Measurements from ENCODE around the gene CORT. TPM values are rescaled to one million over a fixed set of nuclear protein-coding genes. Genes with fewer than 3 reads are reported as not detected.
A peak's percentile ranks its signal among the peaks of the same experiment; 100 is the strongest.
"Not testable (repeated sequence)": the region's sequence is repeated elsewhere in the genome, so short reads cannot be mapped to it uniquely, and the experiment has no call there.

Gene CORT
- polyA plus RNA-seq, 2 of the 4 experiments (the other 2 are of a cell fraction): 0.10 to 0.30 TPM

- TF ChIP-seq BCL3 (IDR thresholded peaks at IDR 0.05) (0 out of 3 replicates have a peak, but pooled peaks have one; percentile 39), JUNB (IDR thresholded peaks at IDR 0.05) (no peak), SMC3 (IDR thresholded peaks at IDR 0.05) (no peak), PBX3 (IDR thresholded peaks at IDR 0.05) (no peak), ZC3H11A (IDR thresholded peaks at IDR 0.05) (no peak), GATA3 (IDR thresholded peaks at IDR 0.05; ENCODE audit: borderline replicate concordance) (no peak), RARB (CRISPR knock-in tag; IDR thresholded peaks at IDR 0.05) (no peak), HES2 (IDR thresholded peaks at IDR 0.05) (no peak), REST (IDR thresholded peaks at IDR 0.05) (peak; percentile 72), USF2 (IDR thresholded peaks at IDR 0.05) (peak; percentile 97), JUN (IDR thresholded peaks at IDR 0.05) (peak; percentile 42 to 60; a peak in 3 of 5 replicates), FOSB (CRISPR knock-in tag; IDR thresholded peaks at IDR 0.05) (no peak), BHLHE40 (IDR thresholded peaks at IDR 0.05; ENCODE audit: low read depth, low read length) (peak; percentile 78), POLR2A (IDR thresholded peaks at IDR 0.05; ENCODE audit: low read length) (peak; percentile 61)
Measured at GRCh38 chr1:10472220-10473144, 22.7 kb downstream of the CORT start, which contains the start of gene DFFA (continued).

GRCh38 chr1:10473145-10473765 lies 23.4 kb downstream of the CORT start:
- TF ChIP-seq HOXA7 (CRISPR knock-in tag; IDR thresholded peaks at IDR 0.05) (no peak), HDAC2 (IDR thresholded peaks at IDR 0.05) (no peak), CHD2 (IDR thresholded peaks at IDR 0.05; ENCODE audit: low read length, partially characterized antibody) (no peak), KDM5A (IDR thresholded peaks at IDR 0.05) (no peak), CHD4 (IDR thresholded peaks at IDR 0.05; ENCODE audit: borderline replicate concordance) (no peak), JUN (IDR thresholded peaks at IDR 0.05) (no peak), CBX2 (IDR thresholded peaks at IDR 0.05; ENCODE audit: borderline replicate concordance, low read depth) (no peak), POLR2AphosphoS2 (conservative IDR thresholded peaks at IDR 0.05; ENCODE audit: low read length) (no peak), EP300 (IDR thresholded peaks at IDR 0.05) (no peak), BHLHE40 (IDR thresholded peaks at IDR 0.05; ENCODE audit: low read depth, low read length) (no peak), USF2 (IDR thresholded peaks at IDR 0.05) (no peak)
- Histone ChIP-seq H3K4me1 (peaks cover 13% of the 10 kb centered on the region; the same call in 2 of the 3 replicates), H3K27ac (peak overlapping the region; percentile 67 to 93), H3K4me3 (0 out of 3 replicates have a peak overlapping the region, but pooled peaks have one; percentile 59), H3K4me2 (peak overlapping the region; percentile 74), H3K9me3 (no peaks in the 10 kb centered on the region)
- ATAC-seq: no peak
- POLR2A ChIA-PET: no interaction called here
- WGBS (ENCODE audit: missing lambda C conversion rate): 90% methylated on average over 23 of the region's 23 CpGs
- CTCF ChIA-PET: no interaction called here
- FAIRE-seq: no peak
- DNase-seq (ENCODE audit: low read depth in 1 of 2, low spot score in 1 of 2): no peak

GRCh38 chr1:10474309-10474612 lies 24.4 kb downstream of the CORT start:
- H3K9me3 ChIP-seq; ATAC-seq; CTCF ChIA-PET; POLR2A ChIA-PET; FAIRE-seq; DNase-seq (ENCODE audit: low read depth in 1 of 2, low spot score in 1 of 2): not testable (repeated sequence)
- Histone ChIP-seq H3K4me3 (peak overlapping the region; percentile 92), H3K4me1 (peaks cover 13% of the 10 kb centered on the region; the same call in 2 of the 3 replicates), H3K27ac (peak overlapping the region; percentile 94 to 98), H3K4me2 (peak overlapping the region; percentile 76)
- WGBS (ENCODE audit: missing lambda C conversion rate): 80% methylated on average over 10 of the region's 10 CpGs

Data from A549 (cell line).